Mucosa of gallbladder (tissue), 1 donor: Measurements from ENCODE around the gene BLTP2. TPM values are rescaled to one million over a fixed set of nuclear protein-coding genes. Genes with fewer than 3 reads are reported as not detected.
"Not testable (repeated sequence)": the region's sequence is repeated elsewhere in the genome, so short reads cannot be mapped to it uniquely, and the experiment has no call there.

Source experiments
- DNase-seq: peaks from one replicate; pipeline ENCODE4 v3.0.0-alpha.2; 2020; ENCODE audit warnings: low spot score
- total RNA-seq: library from RNA; stranded (reverse); gene quantifications from one replicate; pipeline ENCODE4 v1.2.1, GENCODE V29; 2021
- donor health status: DM: no; HTN: no; CAD: no.

BLTP2 gene
- total RNA-seq, result 161 TPM

- DNase-seq, result peak; percentile 95
These were observed at the start of gene BLTP2 for GRCh38 chr17:28644787-28645575. Gene BLTP2 (minus strand): TSS chr17:28645158. CDS start chr17:28645056, 102 bp downstream.

- DNase-seq, result no peak
These were observed 48.9 kb upstream of the BLTP2 start for GRCh38 chr17:28693869-28694268.

DNA sequence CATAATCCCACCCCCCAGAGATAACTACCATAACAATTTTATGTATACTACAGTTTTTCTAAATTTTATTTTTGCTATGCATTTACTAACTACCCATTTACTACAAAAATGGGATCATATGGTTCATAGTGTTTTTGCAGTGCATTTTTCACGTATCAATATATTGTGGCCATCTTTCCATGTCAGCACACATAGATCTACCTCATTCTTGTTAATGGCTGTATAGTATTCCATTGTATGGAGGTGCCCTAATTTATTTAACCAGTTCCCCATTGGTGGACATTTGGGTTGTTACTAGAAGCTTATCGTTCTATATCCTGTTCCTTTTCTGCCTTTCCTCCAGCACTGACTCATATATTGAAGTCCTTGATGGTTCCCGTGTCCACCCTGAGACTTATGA lies 44.1 kb upstream of the BLTP2 start:
- DNase-seq, result no peak

DNA sequence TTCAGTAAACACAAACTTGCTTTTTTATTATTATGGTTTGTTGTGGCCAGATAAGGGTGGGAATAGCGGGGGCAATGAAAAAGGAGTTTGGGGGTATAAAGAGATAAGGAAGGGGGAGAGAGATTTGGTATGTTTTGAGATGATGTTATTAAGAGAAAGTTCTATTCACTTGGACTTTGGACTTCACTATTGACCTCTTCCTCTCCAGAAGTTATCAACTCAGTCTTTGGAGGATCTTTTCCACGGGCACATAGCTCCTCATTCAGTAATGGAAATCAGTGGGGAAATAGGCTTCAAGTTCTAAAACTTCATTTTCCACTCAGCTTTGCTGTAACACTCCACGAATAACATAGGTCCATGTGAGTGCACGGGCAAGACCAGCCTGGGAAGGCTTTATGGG lies 43.5 kb upstream of the BLTP2 start:
- no peak for DNase-seq

GRCh38 chr17:28686296-28686695 lies 41.3 kb upstream of the BLTP2 start:
- no peak for DNase-seq

DNA sequence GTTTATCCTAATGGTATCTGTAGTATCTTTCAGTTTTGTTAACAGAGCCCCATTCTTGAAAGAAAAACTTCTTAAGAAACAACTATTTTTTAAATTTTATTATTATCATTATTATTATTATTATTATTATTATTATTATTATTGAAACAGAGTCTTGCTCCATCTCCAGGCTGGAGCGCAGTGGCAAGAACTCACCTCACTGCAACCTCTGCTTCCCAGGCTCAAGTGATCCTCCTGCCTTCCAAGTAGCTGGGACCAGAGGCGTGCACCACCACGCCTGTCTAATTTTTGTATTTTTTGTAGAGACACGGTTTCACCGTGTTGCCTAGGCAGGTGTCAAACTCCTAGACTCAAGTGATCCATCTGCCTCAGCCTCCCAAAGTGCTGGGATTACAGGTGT lies 40.4 kb upstream of the BLTP2 start:
- no peak for DNase-seq

DNA sequence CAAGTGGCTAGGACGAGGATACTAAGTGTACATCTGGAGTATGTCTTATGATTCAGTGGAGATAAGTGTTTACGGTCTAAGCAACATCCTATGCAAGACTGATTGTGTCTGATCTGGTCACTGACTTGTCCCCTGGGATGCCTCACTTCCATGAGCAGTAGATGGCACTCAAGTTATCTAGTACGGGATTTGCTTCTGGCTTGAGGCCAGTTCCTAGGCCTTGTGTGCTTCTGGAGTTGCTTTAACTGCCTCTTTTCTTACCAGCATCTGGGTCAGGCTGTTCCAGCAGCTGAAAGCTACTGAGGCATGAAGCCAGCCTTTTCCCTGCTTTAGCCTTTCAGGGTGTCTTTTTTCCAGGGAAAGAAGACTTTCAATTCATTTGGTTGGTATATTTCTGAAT lies 40.0 kb upstream of the BLTP2 start:
- peak; percentile 76 for DNase-seq

GRCh38 chr17:28682655-28683054 lies 37.7 kb upstream of the BLTP2 start:
- no peak for DNase-seq

DNA sequence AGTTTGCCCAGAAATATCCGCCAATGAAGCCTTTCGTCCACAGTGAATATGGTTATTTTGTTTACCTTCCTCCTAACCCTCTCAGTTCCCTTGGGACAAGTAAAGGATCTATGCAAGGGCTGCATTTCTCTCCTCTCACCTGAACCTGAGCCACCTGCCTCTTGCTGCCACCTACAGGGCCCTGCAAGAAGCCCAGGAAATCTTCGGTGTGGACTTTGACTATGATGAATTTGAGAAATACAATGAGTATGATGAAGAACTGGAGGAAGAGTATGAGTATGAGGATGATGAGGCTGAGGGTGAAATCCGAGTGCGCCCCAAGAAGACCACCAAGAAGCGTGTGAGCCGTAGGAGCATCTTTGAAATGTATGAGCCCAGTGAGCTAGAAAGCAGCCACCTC lies 31.0 kb upstream of the BLTP2 start:
- no peak for DNase-seq

DNA sequence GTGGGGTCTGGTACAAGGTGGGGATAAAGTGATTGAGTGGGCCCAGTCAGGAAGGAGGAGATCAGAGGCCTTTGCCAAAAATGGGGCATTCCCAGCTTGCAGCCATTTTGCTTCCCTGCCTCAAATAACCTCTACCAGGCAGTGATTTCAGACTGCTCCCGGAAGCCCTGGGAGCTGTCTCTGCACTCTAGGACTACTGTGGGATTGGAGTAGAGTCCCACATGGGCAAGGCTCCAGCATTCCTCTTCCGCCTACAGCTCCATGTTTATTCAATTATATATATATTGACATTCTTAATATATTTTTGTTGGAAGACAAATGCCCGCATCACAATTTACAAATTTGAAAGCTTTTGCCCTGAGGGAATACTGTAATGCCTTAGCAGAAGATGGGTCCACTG lies 30.5 kb upstream of the BLTP2 start:
- no peak for DNase-seq

- DNase-seq, result no peak
These were observed 25.0 kb upstream of the BLTP2 start for GRCh38 chr17:28669918-28670317.

- DNase-seq, result no peak
These were observed 22.9 kb upstream of the BLTP2 start for GRCh38 chr17:28667870-28668269.

DNA sequence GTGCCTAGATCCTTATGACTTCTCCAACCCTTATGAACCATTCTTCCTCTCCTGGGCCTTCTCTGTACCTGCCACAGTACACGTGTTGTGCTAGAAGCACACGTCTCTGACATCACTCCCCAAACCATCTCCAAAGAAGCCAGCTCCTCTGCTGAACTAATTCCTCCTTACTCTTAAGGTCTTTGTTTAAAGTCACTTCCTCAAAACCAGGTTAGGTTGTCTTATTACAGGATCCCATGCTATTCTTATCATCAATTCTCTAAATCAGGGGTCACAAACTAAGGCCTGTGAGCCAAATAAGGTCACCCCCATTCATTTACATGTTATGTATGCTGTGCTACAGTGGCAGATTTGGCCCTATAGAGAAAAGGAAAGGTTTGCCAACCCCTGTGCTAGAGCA lies 21.0 kb upstream of the BLTP2 start:
- no peak for DNase-seq

GRCh38 chr17:28663723-28664122 lies 18.8 kb upstream of the BLTP2 start:
- no peak for DNase-seq

- DNase-seq, result no peak
These were observed 17.5 kb upstream of the BLTP2 start for GRCh38 chr17:28662527-28662829.

- peak; percentile 90 for DNase-seq
These were observed 16.9 kb upstream of the BLTP2 start, which contains the start of the genes SDF2 and SUPT6H for GRCh38 chr17:28661635-28662526. Gene SDF2 (minus strand): TSS chr17:28661906. CDS start chr17:28661876, 30 bp downstream. Gene SUPT6H (plus strand): TSS chr17:28662205. CDS start chr17:28673402, 11,197 bp downstream.

DNA sequence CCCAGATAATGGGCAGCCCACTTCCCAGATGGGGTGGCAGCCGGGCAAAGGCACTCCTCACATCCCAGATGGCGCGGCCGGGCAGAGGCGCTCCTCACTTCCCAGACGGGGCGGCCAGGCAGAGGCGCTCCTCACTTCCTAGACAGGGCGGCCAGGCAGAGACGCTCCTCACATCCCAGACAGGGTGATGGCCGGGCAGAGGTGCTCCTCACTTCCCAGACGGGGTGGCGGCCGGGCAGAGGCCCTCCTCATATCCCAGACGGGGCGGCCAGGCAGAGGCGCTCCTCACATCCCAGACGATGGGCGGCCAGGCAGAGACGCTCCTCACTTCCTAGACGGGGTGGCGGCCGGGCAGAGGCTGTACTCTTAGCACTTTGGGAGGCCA lies 14.5 kb upstream of the BLTP2 start:
- DNase-seq, result not testable (repeated sequence)

DNA sequence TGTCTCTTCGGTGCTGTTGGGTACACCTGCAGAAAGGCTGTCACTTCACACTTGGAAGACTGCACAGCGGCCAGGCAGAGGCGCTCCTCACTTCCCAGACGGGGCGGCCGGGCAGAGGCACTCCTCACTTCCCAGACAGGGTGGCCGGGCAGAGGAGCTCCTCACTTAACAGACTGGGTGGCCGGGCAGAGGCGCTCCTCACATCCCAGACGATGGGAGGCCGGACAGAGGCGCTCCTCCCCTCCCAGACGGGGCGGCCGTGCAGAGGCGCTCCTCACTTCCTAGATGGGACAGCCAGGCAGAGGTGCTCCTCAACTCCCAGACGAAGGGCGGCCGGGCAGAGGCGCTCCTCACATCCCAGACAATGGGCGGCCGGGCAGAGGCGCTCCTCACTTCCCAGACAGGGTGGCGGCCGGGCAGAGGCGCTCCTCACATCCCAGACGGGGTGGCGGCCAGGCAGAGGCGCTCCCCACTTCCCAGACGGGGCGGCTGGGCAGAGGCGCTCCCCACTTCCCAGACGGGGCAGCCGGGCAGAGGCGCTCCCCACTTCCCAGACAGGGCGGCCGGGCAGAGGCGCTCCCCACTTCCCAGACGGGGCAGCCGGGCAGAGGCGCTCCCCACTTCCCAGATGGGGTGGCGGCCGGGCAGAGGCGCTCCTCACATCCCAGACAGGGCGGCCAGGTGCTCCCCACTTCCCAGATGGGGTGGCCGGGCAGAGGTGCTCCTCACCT lies 14.0 kb upstream of the BLTP2 start:
- DNase-seq, result not testable (repeated sequence)

GRCh38 chr17:28658342-28658741 lies 13.4 kb upstream of the BLTP2 start:
- DNase-seq, result not testable (repeated sequence)

DNA sequence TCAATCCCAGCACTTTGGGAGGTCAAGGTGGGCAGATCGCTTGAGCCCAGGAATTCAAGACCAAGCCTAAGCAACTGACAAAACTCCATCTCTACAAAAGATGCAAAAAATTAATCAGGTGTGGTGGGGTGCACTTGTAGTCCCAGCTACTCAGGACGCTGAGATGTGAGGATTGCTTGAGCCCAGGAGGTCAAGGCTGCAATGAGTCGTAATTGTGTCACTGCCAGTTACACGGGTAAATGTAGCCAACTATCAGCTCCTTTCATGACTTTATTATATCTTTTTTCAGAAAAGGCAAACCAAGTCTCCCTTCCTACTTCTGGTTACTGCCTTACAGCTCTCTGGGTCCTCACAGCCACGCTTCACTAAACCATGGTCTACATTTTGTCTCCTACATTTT lies 12.8 kb upstream of the BLTP2 start:
- DNase-seq, result no peak

- no peak for DNase-seq
These were observed 10.2 kb upstream of the BLTP2 start for GRCh38 chr17:28655160-28655559.

DNA sequence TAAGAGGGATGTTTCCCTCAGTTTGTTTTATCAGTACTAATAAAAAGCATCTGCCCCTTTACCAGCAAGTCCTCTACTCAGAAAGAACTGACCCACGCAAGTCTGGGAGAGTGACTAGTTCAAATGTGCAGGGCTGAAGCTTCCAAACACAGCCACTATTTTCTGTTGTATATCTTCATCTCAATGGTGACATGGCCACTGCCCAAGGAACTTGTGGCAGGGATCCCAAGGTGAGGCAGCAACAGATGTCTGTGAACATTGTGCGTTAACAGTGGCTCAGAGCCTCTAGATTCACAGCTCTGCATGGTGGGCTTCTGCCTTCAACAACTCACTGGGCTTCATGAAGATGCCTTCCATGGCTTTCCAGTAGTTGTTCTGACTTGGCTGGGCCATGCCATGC lies 3.7 kb upstream of the BLTP2 start:
- DNase-seq, result no peak
